Panc1 (cell line): ENCODE results near the gene PAOX. TPM values are rescaled to one million over a fixed set of nuclear protein-coding genes. Genes with fewer than 3 reads are reported as not detected.

ENCODE experiments used
- ATAC-seq: fragments of 200-7000 bp; cut with Tn5 transposase; 2 replicates; pipeline ENCODE4 v1.9.1; 2020; ENCODE audit warnings: mild to moderate bottlenecking, moderate library complexity
- BruUV-seq: library from RNA; stranded (reverse); fragments of 400-500 nt; replicated peaks from 2 replicates; lab custom pipeline; 2021; lab: Mats Ljungman, UMichigan
- CTCF ChIA-PET: fragments of 300-600 bp; sonication (Branson Sonifier 250); formaldehyde crosslinking; loops from one replicate; lab custom pipeline; 2022; ENCODE audit warnings: antibody characterized with exemption; lab: Charles Lee
- POLR2A ChIA-PET: fragments of 300-600 bp; sonication (Branson Sonifier 250); formaldehyde crosslinking; loops from one replicate; lab custom pipeline; 2022; ENCODE audit warnings: antibody characterized with exemption; lab: Charles Lee
- DNase-seq: peaks from one replicate; pipeline ENCODE4 v3.0.0-alpha.2; 2010; ENCODE audit warnings: low read depth, low spot score
- H3K27ac ChIP-seq: 2 replicates; pipeline ENCODE4 v1.5.1; 2011; ENCODE audit warnings: mild to moderate bottlenecking, low read length, inconsistent platforms
- H3K27me3 ChIP-seq: fragments of 200-500 bp; sonication (Bioruptor generic); 2 replicates; pipeline ENCODE4 v1.6.0; 2014; ENCODE audit warnings: low read length, inconsistent platforms; ENCODE audit not compliant: control insufficient read depth, insufficient read depth
- H3K36me3 ChIP-seq: fragments of 200-500 bp; sonication (Bioruptor generic); 2 replicates; pipeline ENCODE4 v1.5.1; 2014; ENCODE audit warnings: inconsistent platforms, mild to moderate bottlenecking, low read length, moderate library complexity; ENCODE audit not compliant: control insufficient read depth, insufficient read depth
- H3K4me1 ChIP-seq: 2 replicates; pipeline ENCODE4 v1.5.1; 2011; ENCODE audit warnings: inconsistent platforms, mild to moderate bottlenecking, low read length, moderate library complexity; ENCODE audit not compliant: control insufficient read depth, insufficient read depth
- H3K4me3 ChIP-seq, 2 experiments: 2 replicates each; pipeline ENCODE4 v1.5.1; 2011 to 2012; ENCODE audit warnings: low read depth in 2 of 2, low read length in 2 of 2, mild to moderate bottlenecking in 2 of 2, inconsistent platforms in 1 of 2, moderate library complexity in 1 of 2
- H3K9me3 ChIP-seq: fragments of 200-500 bp; sonication (Bioruptor generic); 2 replicates; pipeline ENCODE4 v1.5.1; 2014; ENCODE audit warnings: low read depth, mild to moderate bottlenecking, inconsistent platforms, low read length, moderate library complexity; ENCODE audit not compliant: control insufficient read depth, insufficient read depth
- CTCF ChIP-seq: fragments of 450-650 bp; IDR thresholded peaks from 2 replicates; pipeline ENCODE4 v1.5.1; 2017; ENCODE audit warnings: mild to moderate bottlenecking
- POLR2AphosphoS5 ChIP-seq: IDR thresholded peaks from 2 replicates; pipeline ENCODE4 v1.6.1; 2012; ENCODE audit warnings: mild to moderate bottlenecking, low read depth, low read length, moderate library complexity
- REST ChIP-seq, 2 experiments: IDR thresholded peaks; 2 replicates each; pipeline ENCODE4 v1.6.1; 2011 to 2012; ENCODE audit warnings: low read depth in 2 of 2, control low read depth in 1 of 2, low read length in 1 of 2, mild to moderate bottlenecking in 1 of 2, moderate library complexity in 1 of 2; ENCODE audit not compliant: insufficient read depth in 1 of 2
- SIN3A ChIP-seq: IDR thresholded peaks from 2 replicates; pipeline ENCODE4 v1.6.1; 2012; ENCODE audit warnings: low read depth, mild to moderate bottlenecking, low read length, moderate library complexity, borderline replicate concordance; ENCODE audit not compliant: insufficient read depth
- TCF7L2 ChIP-seq: IDR thresholded peaks from 2 replicates; pipeline ENCODE4 v1.6.1; 2011; ENCODE audit warnings: mild to moderate bottlenecking, low read depth, low read length, inconsistent platforms
- in situ Hi-C: cut with HindIII; loops from 2 replicates; pipeline ENCODE4 v1.10.0; 2016; ENCODE audit warnings: low sequenced_read_pairs, low pct_unique_long_range_greater_than_20kb
- intact Hi-C: fragments of 100-400 bp; cut with micrococcal nuclease; formaldehyde crosslinking; loops from one replicate; pipeline ENCODE4 v1.10.0; 2022; ENCODE audit not compliant: unreplicated experiment
- total RNA-seq: library from RNA; stranded (reverse); gene quantifications from one replicate; pipeline ENCODE4 v1.2.1, GENCODE V29; 2021; ENCODE audit not compliant: unreplicated experiment

PAOX gene
- total RNA-seq, 1 experiment from 2014 or later = 9.3 TPM

GRCh38 chr10:133343558-133343957 lies 35.5 kb upstream of the PAOX start:
- TF ChIP-seq POLR2AphosphoS5 = no peak
- no peak for TF ChIP-seq SIN3A
- TF ChIP-seq TCF7L2 = no peak
- TF ChIP-seq CTCF = no peak
- TF ChIP-seq REST (IDR thresholded peaks at IDR 0.05; ENCODE audit: insufficient read depth in 1 of 2, low read depth in 2 of 2, low read length in 1 of 2) = no peak
- H3K27ac ChIP-seq = no peak overlapping the region
- ChIA-PET POLR2A (no interaction called here), CTCF (interaction anchor here (1.1 kb wide), 1 partner anchor 14 kb away, joined by 7 read pairs; no protein-coding TSS in a partner anchor)
- no peaks in the 10 kb centered on the region for H3K27me3 ChIP-seq
- in situ Hi-C loops = no loop called here
- no peaks in the 10 kb centered on the region for H3K9me3 ChIP-seq
- ATAC-seq (no peak), DNase-seq (no peak)
- no TSS peak for BruUV-seq
- H3K4me1 ChIP-seq = 0 out of 2 replicates have a peak, but pooled peaks cover 4% of the 10 kb centered on the region
- intact Hi-C loops = no loop called here
- no peaks in the 10 kb centered on the region for H3K36me3 ChIP-seq
- H3K4me3 ChIP-seq = no peak overlapping the region

- Histone ChIP-seq H3K4me1 (0 out of 2 replicates have a peak, but pooled peaks cover 4% of the 10 kb centered on the region), H3K27ac (no peak overlapping the region), H3K27me3 (no peaks in the 10 kb centered on the region), H3K4me3 (no peak overlapping the region), H3K36me3 (no peaks in the 10 kb centered on the region), H3K9me3 (no peaks in the 10 kb centered on the region)
- in situ Hi-C loops (no loop called here), intact Hi-C loops (no loop called here)
- no peak for ATAC-seq
- no peak for DNase-seq
- TF ChIP-seq TCF7L2 = no peak
- no peak for TF ChIP-seq CTCF
- no peak for TF ChIP-seq SIN3A
- TF ChIP-seq REST (IDR thresholded peaks at IDR 0.05; ENCODE audit: insufficient read depth in 1 of 2, low read depth in 2 of 2, low read length in 1 of 2) = no peak
- no peak for TF ChIP-seq POLR2AphosphoS5
- POLR2A ChIA-PET = no interaction called here
- no TSS peak for BruUV-seq
- CTCF ChIA-PET = no interaction called here
Observed at GRCh38 chr10:133344236-133344635, 34.8 kb upstream of the PAOX start.
